Iris pigment epithelial cell (primary cell): ENCODE data around the gene TLE3.

ENCODE experiments used
- DNase-seq: peaks from one replicate; pipeline ENCODE4 v3.0.0-alpha.2; 2011; ENCODE audit warnings: low read depth

TLE3 gene

DNA sequence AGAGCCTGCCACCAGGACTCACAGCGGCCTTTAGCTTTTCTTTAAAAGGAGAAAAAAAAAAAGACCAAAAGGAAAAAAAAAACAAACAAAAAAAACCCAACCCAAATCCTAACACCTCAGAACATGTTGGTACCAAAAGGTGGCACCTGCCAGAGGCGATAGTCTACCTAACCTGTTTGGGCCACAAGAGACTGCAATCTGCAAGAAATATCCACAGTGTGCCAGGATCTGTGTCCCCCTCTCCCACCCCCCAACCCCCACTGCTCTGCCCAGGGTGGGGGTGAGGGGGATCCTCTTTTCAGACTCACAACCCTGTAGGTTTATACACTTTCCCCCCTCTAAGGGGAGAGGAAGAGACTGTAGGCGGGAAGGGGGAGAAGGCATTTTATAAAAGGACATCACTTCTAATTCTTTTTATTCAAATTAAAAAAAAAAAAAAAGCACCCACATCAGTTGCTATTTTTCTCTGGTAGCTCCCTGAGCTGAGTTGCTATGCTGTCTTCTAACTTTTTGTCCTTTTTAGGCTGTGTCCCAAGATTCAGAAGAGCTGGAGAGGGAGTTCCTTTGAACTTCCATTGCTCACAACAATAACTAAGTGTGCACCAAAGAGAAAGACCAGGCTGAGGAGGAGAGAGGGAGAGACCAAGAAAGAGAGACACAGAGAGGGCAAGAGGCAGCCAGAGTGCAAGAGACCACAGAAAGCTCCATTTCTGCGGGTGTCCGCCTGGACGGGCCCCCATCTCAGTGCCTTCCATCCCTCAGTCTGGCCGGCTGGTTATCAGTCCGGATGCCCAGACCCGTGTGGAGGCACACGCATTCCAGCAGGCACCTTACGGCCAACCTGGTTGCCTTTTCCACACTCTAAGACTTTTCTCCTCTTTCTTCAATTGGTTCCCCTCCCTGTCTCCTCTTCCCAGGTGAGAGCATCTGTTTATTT is 48.9 kb downstream of the TLE3 start:
- no peak for DNase-seq

DNA sequence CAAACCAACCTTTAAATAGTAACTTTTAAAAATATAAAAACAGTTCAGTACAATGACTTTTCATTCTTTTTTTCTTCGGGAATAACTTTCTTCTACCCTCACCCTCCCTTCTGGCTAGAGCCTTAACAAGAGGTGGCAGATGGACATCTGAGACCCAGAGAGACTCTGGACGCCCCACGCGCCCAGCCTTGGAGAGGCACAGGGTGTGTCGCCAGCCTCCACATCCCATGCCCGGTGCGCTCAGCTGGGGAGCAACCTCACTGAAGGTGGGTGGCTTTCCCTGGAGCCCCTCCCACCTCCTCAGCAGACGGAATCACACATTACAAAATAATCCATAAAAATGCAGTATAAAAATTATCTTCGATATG is 49.5 kb downstream of the TLE3 start:
- no peak for DNase-seq

DNA sequence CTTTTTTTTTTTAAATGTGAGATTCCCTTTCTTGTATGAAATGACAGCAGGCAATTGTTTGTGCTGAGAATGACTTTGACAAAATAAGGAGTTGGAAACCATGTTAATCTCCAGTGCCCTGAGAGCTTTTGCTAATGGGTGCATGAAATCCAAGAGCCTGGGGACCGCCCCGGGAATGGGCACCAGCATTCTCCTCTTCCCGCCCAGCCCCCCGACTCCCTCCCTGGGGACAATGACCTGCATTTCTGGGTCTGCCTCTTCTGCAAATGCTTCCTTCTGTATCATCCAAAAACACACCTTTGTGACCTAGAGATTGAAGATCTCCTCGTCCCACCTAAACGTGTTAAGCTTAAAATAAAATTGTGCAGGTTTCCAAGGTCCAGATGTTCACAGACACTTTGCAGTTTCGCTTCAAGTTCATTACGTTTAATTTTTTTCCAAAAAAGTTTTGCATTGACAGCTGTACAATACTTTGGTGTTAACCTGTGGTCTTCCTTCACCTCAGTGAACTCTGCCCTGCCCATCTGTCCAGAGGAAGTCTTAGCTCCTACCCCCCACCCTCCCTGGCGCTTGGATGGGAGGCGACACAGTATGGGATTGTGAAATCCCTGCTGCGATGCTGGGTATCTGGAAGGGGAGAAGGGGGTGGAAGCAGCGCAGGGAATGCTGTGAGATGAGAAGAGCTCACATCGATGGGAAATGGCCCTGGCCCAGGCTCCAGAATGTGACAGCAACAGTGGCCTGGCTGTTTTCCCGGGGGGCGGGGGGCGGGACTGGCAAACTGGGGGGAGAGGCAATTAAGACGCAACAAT is 50.1 kb downstream of the TLE3 start:
- no peak for DNase-seq

- no peak for DNase-seq
These were observed 50.9 kb downstream of the TLE3 start for GRCh38 chr15:70046679-70047369.

DNA sequence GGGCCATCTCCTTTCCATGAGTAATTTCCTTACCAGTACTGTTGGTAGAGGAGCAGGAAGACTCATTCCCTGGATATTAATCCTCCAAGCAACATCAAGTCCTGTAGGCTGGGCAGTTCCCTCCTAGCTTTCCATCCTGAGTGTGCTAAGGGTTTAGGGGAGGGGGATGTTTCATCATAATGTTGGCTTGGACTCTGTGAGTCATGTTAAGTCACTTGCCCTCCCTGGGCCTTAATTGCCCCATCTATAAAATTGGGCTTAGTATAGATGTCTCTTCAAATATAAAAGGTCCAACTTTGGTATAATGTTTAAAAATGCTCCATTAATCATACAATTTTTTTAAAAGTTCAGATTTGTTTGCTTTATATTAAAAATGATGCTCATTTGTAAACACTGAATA is 52.7 kb downstream of the TLE3 start:
- DNase-seq, result peak; percentile 20

DNA sequence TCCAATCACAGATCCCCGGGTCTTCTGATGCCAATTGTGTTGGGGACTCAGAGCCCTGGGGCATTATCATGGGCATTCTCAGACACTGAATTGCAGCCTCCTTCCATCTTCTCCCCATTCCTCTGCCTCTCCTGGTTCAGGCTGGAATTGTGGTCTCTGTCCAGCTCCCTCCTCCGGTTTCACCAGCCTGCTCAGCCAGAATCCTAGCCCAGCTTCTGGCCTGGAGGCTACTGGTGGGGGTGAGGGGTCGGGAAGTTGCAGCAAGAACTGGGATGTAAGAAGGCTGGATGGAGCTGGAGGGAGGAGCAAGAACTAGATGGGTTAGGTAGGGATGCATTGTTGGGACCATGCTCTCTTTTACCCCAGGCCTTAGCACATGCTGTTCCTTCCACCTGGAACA is 53.5 kb downstream of the TLE3 start:
- no peak for DNase-seq

GRCh38 chr15:70043590-70043989 is 54.1 kb downstream of the TLE3 start:
- DNase-seq, result no peak

DNA sequence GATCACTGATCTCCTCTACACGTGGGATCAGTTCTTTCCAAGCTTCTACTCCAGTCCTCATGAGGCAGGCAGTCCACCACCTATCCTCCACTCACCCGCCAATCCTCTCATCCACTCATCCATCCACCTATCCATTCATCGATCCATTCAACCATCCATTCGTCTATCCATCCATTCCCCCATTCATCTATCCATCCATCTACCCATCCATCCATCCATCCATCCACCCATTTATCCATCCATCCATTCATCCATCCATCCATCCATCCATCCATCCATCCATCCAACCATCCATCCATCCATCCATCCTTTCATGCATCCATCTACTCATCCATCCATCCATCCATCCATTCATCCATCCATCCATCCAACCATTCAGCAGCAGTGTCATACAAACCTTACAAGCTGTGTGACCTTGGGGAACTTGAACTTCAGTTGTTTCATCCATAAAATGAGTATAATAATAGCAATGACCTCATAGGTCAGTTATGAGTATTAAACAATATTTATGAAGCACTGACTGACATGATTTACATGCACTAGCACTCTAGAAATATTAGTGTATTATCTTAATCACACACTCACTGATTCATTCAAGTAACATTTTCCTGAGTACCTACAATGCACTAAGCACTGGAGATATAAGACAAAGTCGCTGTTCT is 55.0 kb downstream of the TLE3 start:
- DNase-seq, result no peak

DNA sequence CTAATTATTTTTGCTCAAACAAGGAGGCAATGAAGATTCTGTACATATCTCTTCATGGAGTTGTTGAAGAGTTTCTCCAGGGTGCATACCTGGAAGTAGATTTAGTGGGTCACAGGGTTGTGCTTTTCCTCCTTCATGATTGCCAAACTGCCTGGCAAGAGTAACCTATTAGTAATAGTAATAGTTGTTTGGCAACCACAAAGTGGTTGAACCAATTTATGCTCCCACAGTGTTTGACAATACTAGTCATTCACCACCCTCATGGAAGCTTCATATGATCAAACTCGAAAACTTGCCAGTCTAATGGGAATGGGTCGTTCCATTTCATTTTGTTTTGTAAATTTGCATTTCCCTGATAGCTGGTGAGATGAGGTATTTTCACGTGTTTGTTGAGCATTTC is 57.8 kb downstream of the TLE3 start:
- no peak for DNase-seq

DNA sequence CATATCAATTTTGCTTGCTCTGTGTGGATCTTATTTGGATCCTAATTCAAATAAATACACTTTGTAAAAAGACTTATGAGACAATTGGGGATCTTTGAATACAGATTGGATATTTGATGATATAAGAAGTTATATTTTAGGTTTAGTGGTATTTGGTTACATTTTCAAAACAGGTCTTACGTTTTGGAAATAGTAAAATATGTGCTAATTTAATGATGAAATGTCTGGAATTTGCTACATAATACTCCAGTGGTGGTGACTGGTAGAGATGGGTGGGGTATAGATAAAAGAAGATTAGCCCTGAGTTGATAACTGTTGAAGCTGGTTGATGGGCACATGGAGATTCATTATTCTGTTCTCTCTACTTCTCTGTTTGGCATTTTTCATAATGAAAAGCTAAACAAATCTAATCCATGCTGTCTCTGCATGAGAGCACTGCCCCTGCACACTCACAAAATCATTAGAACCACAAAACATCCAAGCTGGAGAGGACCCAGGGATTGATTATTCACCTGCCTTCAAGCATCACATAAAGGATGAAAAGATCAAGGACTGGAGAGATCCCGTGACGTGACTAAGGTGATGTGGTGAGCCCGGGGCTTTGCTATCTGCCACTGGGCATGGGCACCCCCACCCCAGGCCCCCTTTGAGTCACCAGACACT is 58.9 kb downstream of the TLE3 start:
- DNase-seq, result no peak

GRCh38 chr15:70037292-70037640 is 60.5 kb downstream of the TLE3 start:
- no peak for DNase-seq

DNA sequence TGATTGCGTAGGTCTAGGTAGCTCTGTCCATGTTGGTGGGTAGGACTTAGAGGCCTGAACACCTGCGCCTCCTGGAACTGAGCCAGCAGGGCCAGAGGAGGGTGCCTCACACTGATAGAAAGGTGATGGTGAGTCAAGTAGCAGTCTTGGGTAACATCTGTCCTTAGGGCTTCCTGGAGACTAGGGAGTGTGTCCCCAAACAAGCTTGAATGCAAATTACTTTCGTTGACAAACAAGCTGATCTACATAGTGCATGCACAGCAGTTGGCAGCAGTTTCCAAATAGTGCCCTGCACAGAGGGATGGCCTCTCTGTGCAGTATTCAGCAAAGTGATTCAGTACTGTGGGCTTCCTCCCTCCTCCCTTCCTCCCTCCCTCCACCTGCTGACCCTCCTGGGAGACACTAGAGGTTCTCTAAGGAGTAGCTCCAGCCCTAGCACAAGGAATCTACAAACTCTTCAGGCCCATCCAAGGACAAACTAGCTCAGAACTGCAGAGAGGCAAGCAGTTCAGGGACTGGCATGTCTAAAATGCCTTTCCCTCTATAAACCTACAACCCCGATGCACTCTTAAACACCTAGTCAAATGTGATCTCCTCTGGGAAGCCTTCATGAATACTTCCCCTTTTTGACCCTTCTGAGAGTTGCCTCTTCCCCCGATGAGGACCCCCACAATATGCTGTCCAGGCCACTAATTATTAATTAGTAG is 61.0 kb downstream of the TLE3 start:
- no peak for DNase-seq

DNA sequence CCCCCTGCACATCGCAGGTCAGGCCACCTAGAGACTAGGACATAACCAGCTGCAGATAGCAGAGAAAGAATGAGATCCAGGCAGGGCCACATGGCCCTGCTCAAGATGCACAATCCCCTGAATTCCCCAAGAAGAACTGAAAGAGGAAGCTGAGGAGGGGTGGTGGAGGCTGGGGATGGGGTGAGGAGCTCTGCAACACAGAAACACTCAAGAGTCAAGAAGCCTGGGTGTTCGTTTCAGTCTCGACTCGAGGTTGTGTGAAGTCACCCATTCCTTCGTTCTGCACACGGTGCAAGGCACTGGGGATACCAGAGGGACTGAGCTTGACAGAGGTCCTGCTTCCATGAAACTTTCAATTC is 62.0 kb downstream of the TLE3 start:
- no peak for DNase-seq

DNA sequence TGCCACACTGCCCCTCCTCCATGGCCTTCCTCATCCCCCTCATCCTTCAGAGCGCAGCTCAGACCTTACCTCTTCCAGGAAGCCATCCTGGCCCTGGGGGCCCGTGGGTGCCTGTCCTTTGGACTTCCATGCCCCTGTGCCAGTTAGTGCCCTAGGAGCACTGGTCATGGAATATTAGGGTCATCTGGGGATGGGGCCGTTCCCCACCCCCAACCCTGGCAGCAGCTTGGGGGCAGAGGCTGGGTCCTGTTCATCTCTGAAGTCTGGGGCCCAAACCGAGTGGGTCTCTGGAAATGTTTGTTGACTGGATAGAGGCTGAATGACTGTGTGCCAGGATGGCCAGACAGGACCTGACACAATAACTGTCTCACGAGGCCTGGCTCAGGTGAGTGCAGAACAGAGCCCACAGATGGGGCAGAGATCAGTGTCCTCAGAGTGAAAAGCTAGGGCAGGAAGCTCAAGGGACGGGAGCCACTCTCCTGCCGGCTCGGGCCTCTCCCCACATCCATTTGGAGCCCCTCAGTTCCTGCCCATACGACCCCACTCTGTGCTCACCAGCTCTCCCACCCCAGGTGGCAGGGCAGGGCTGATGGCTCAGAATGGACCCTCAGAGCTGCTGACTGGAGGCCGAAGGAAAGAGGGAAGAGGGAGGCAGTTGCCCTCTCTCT is 62.5 kb downstream of the TLE3 start:
- no peak for DNase-seq

DNA sequence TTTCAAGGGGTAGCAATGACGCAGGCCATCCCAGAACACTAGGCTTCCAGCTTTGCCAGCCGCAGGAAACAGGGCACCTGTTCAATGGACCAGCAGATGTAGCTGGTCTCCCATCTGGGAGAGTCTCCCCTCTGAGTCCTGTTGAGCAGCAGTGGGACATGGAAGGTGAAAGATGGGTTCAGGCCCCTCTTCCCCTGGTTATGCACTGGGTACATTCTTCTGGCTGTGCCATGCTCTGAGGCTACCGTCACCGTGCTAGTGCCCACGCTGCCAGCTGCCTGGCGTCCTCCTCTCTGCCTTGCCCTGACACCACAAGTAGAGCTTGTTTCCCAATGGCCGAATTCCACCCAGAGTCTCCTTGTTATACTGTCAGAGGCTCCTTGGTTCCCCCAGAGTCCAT is 63.1 kb downstream of the TLE3 start:
- no peak for DNase-seq

- DNase-seq, result no peak
These were observed 63.6 kb downstream of the TLE3 start for GRCh38 chr15:70034141-70034540.

GRCh38 chr15:70033529-70034140 is 64.1 kb downstream of the TLE3 start:
- DNase-seq, result peak; percentile 31

- DNase-seq, result no peak
These were observed 64.6 kb downstream of the TLE3 start for GRCh38 chr15:70033109-70033508.

DNA sequence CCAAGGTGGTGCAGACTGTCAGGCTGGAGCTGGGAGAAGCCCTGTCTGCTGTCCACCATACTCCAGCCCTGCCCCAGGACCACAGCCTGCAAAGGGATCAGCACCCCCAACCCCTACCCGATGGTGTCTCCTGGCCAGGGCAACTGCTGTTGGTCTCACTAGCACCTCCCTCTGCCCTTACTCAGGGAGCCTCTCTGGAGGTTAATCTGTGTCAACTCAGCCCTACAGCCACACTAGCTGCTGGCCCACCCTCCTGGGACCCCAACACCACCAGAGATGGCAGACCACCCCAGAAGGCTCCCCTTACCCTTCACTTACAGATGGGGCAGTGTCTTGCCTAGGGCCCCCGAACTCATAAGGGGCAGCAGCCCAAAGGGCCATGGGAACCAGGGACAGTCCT is 65.2 kb downstream of the TLE3 start:
- DNase-seq, result no peak

GRCh38 chr15:70031713-70032112 is 66.0 kb downstream of the TLE3 start:
- no peak for DNase-seq
